HT1080 (cell line): ENCODE measurements around the gene SSR1. TPM values are rescaled to one million over a fixed set of nuclear protein-coding genes. Genes with fewer than 3 reads are reported as not detected.

ENCODE experiments used
- DNase-seq: peaks from one replicate; pipeline ENCODE4 v3.0.0-alpha.2; 2015; ENCODE audit warnings: low read depth
- total RNA-seq: library from RNA; depleted of rRNA; stranded (reverse); fragments of >200 nt; shearing (Covaris generic); gene quantifications from 2 replicates; pipeline ENCODE4 v1.2.3, GENCODE V29; 2014

SSR1 gene
- total RNA-seq, 1 experiment from 2014 or later, result 85.1 TPM

GRCh38 chr6:7258231-7258763 lies 54.7 kb downstream of the SSR1 start:
- no peak for DNase-seq

- no peak for DNase-seq
Measured at GRCh38 chr6:7257521-7258230, 55.3 kb downstream of the SSR1 start.

- no peak for DNase-seq
Measured at GRCh38 chr6:7256785-7257184, 56.2 kb downstream of the SSR1 start.

- no peak for DNase-seq
Measured at GRCh38 chr6:7255918-7256317, 57.1 kb downstream of the SSR1 start.

- DNase-seq, result no peak
Measured at GRCh38 chr6:7254980-7255835, 57.8 kb downstream of the SSR1 start.

GRCh38 chr6:7252390-7252789 lies 60.6 kb downstream of the SSR1 start:
- DNase-seq, result no peak

GRCh38 chr6:7251646-7252260 lies 61.2 kb downstream of the SSR1 start:
- DNase-seq, result no peak

- DNase-seq, result no peak
Measured at GRCh38 chr6:7250812-7251211, 62.2 kb downstream of the SSR1 start.

GRCh38 chr6:7249946-7250643 lies 62.9 kb downstream of the SSR1 start:
- DNase-seq, result peak; percentile 46

GRCh38 chr6:7249391-7249790 lies 63.6 kb downstream of the SSR1 start:
- DNase-seq, result no peak

GRCh38 chr6:7247828-7248227 lies 65.2 kb downstream of the SSR1 start:
- no peak for DNase-seq

GRCh38 chr6:7247179-7247456 lies 65.9 kb downstream of the SSR1 start:
- DNase-seq, result no peak

- no peak for DNase-seq
Measured at GRCh38 chr6:7246401-7247178, 66.4 kb downstream of the SSR1 start.

GRCh38 chr6:7245668-7246393 lies 67.2 kb downstream of the SSR1 start:
- no peak for DNase-seq

- DNase-seq, result peak; percentile 42
Measured at GRCh38 chr6:7243179-7243981, 69.6 kb downstream of the SSR1 start.

GRCh38 chr6:7242835-7243178 lies 70.2 kb downstream of the SSR1 start:
- no peak for DNase-seq

GRCh38 chr6:7241709-7242645 lies 71.0 kb downstream of the SSR1 start:
- DNase-seq, result peak; percentile 25

- DNase-seq, result no peak
Measured at GRCh38 chr6:7241160-7241559, 71.8 kb downstream of the SSR1 start.
